HG03354 (cell line): Measurements from ENCODE around the gene BCL6.

Experiments used
- ATAC-seq: cut with Tn5 transposase; IDR thresholded peaks from one replicate; pipeline ENCODE4 v1.9.1; 2021; ENCODE audit warnings: mild to moderate bottlenecking; ENCODE audit not compliant: unreplicated experiment, poor library complexity, severe bottlenecking

BCL6 gene

DNA sequence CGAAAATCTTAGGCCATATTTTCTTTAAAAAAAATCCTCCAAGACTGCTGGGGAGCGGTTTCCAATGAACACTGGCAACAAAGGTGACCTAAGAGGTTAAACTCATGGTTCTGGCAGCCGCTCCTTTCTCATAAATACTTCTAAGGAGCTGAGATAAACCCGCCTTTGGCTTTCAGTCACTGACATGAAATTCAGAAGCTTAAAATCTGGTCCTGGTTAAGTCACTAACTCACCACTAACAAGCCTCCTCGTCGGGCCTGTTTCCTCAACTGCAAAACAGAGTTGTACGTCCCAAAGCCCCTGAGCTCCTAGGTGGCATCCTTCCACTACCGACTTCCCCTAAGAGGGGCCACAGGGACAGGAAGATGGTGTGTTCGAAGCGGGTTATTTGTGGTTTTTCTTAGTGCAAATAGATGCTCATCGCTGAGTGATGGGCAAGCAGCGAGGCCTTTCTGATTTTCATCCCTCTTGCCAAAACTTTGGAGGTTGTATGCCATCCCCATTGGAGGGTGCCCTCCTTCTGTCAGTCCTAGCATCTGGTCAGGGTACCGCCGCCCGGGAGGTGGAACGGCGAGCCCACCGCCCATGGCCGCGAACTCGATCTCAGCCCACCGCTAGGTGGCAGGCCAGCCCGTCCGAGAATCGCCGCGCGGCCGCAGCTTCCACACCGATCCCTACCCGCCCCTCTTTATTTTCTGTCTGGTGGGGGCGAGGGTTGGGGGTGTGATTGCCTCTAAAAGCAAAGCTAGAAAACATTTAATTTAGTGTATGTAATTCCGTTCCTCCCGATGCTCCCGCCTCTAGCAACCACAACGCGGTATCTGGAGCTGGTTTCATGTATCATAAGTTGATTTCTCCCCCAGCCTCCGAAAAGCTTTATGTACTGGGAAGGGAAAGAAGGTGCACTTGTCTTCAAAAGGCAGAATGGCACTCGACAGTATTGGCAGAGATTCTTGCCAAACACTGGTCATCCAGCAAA lies 4.6 kb downstream of the BCL6 start:
- no peak for ATAC-seq

- peak; percentile 47 for ATAC-seq
Observed at GRCh38 chr3:187739561-187740332, 5.5 kb downstream of the BCL6 start.

- ATAC-seq: no peak
Observed at GRCh38 chr3:187739094-187739560, 6.1 kb downstream of the BCL6 start.

- peak; percentile 65 for ATAC-seq
Observed at GRCh38 chr3:187738331-187739093, 6.8 kb downstream of the BCL6 start.

DNA sequence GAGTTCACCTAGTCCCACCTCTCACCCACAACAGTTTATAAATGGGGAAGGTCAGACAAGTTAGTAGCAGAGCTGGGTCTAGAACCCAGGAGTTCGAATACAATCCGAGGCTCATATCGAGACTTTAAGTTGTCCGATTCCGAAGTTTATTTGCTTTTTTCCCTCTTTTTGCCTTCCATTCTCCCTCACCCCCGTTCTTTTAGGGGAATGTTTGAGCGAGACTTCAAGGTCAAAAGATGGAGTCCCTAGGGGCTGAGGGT lies 7.3 kb downstream of the BCL6 start:
- no peak for ATAC-seq

GRCh38 chr3:187737368-187738070 lies 7.7 kb downstream of the BCL6 start:
- no peak for ATAC-seq

GRCh38 chr3:187737006-187737367 lies 8.3 kb downstream of the BCL6 start:
- ATAC-seq: no peak

- ATAC-seq: no peak
Observed at GRCh38 chr3:187736418-187736871, 8.8 kb downstream of the BCL6 start.

- ATAC-seq: no peak
Observed at GRCh38 chr3:187735837-187736236, 9.4 kb downstream of the BCL6 start.

DNA sequence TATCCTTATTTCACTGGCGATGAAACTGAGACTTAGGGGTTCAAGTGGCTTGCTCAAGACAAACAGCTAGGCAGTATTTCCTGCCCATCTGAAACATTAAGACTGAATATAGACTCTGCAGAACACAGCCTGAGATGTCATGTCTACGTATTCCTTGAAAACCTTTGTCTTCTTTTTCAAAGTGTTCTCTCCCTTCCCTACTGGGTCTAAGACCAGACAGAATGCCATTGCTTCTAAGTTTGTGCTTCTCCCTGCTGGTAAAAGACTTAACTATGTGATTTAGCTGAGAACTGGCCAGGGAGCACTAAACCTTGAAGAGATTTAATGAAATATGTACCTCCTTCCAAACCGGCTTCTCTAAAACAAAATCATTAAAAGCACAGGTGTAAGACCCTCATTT lies 9.9 kb downstream of the BCL6 start:
- no peak for ATAC-seq

- ATAC-seq: no peak
Observed at GRCh38 chr3:187734841-187735240, 10.4 kb downstream of the BCL6 start.

GRCh38 chr3:187733371-187733770 lies 11.9 kb downstream of the BCL6 start:
- no peak for ATAC-seq

GRCh38 chr3:187729598-187729997 lies 15.7 kb downstream of the BCL6 start:
- no peak for ATAC-seq

DNA sequence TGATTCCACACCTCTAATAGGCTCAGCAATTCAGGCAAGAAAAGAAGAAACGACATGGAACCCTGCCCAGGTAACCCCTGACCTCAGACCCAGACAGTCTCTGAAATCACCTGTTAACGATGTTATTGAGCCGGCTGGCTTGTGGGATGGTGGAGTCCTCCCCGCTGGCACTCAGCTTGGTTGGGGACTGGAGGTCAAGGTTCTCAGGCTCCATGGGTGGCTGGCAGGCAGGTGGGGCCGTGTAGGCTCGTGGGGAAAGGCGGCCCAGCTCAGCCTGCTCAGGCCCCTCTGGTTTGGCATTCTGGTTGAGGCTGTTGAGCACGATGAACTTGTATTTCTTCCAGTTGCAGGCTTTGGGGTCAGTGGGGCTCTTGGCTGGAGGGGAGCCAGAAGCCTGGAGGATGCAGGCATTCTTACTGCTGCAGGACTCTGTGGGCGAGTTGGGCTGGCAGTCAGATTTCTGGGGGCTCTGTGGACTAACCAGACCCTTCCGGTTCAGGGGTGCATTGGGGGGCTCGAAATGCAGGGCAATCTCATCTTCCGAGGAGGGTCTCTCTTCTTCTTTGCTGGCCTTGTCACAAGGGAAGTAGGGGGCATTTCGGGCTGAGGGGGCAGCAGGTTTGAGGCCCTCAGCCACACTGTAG lies 16.2 kb downstream of the BCL6 start:
- no peak for ATAC-seq

DNA sequence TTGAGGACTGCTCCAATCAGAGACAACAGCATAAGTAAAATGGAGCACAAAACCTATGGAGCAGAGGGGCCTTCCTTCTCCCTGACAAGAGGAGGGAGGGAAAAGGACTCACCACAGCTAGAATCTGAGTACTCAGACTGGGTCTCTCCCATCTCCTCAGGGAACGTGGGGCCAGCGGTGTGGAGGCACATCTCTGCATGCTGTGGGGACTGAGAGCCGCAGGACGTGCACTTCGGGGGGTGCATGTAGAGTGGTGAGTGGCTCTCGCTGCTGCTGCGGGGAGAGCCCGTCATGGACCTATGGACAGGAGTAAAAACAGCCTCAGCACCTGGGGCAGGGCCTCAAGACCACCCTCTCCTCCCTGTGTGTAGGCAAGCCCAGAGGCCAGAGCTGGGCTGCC lies 17.0 kb downstream of the BCL6 start:
- no peak for ATAC-seq

- ATAC-seq: no peak
Observed at GRCh38 chr3:187726564-187726963, 18.7 kb downstream of the BCL6 start.

- no peak for ATAC-seq
Observed at GRCh38 chr3:187725653-187726370, 19.5 kb downstream of the BCL6 start.

GRCh38 chr3:187725224-187725623 lies 20.0 kb downstream of the BCL6 start:
- ATAC-seq: no peak

DNA sequence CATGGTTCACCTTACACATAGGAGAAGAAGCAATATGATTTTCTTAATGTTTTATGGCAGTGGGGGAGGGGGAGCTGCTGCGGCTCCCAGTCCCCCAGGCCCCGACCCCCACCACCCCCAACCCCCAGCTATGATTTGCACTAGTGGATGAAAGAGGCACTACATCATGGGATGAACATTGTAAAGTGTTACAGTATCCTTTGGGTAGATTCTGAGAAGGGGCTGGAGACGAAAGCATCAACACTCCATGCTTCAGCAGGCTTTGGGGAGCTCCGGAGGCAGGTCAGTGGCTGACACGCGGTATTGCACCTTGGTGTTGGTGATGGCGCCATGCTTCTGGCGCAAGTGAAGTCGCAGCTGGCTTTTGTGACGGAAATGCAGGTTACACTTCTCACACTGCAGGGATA lies 23.1 kb downstream of the BCL6 start:
- ATAC-seq: no peak
